Measurements from ENCODE around the gene SMIM14.

DNA sequence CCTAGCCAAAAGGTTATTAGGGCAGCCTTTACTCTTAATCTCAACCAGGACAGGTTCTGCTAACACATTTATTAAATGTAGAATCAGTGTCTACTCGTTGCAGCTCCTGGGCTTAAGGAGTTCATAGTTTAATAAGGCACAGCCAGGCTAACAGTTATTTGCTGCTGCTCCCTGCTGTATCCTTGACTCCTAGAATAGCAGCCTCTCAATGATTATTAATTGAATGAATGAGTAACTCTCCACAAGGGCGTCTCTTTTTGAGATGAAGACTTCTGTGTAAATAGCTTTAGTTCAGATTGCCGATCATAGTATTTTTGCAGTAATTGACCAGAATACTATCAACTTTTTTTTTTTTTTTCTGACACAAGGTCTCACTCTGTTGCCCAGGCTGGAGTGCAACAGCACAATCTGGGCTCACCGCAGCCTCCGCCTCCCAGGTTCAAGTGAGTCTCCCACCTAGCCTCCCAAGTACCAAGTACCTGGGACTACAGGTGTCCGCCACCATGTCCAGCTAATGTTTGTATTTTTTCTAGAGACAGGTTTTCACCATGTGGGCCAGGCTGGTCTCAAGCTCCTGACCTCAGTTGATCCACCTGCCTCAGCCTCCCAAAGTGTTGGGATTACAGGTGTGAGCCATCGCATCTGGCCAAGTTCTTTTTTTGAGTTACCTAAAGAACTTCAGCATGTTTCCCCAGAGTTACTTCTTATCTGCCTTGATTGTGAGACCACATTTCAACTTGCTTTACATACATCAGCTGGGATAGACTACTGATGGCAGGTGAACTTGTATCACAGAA is 114.3 kb downstream of the SMIM14 start:
- no peak for TF ChIP-seq CTCF (IDR thresholded peaks at IDR 0.05)
- no peak for TF ChIP-seq POLR2AphosphoS5 (IDR thresholded peaks at IDR 0.05; ENCODE audit: insufficient read depth in 1 of 2, low read depth in 1 of 2)
- TF ChIP-seq POLR2A (IDR thresholded peaks at IDR 0.05) = no peak
